Hepatocyte (in vitro differentiated cells): ENCODE measurements around the gene PLCD1. TPM values are rescaled to one million over a fixed set of nuclear protein-coding genes. Genes with fewer than 3 reads are reported as not detected.

Experiments used
- DNase-seq: peaks from one replicate; pipeline ENCODE4 v3.0.0-alpha.2; 2016; ENCODE audit warnings: low spot score
- H2AFZ ChIP-seq: fragments of 200-600 bp; sonication (generic); 2 replicates; pipeline ENCODE4 v1.6.0; 2016; ENCODE audit warnings: antibody characterized with exemption, mild to moderate bottlenecking
- H3K27ac ChIP-seq: fragments of 200-600 bp; sonication (generic); 2 replicates; pipeline ENCODE4 v1.5.1; 2016; ENCODE audit warnings: mild to moderate bottlenecking
- H3K27me3 ChIP-seq: fragments of 200-600 bp; sonication (generic); 2 replicates; pipeline ENCODE4 v1.6.1; 2016
- H3K36me3 ChIP-seq: fragments of 200-600 bp; sonication (generic); replicated peaks from 2 replicates; pipeline ENCODE4 v1.5.1; 2016; ENCODE audit warnings: low read depth; ENCODE audit not compliant: insufficient read depth
- H3K4me1 ChIP-seq: fragments of 200-600 bp; sonication (generic); 2 replicates; pipeline ENCODE4 v1.5.1; 2016; ENCODE audit warnings: mild to moderate bottlenecking, moderate library complexity; ENCODE audit not compliant: insufficient read depth
- H3K4me2 ChIP-seq: fragments of 200-600 bp; sonication (generic); 2 replicates; pipeline ENCODE4 v1.6.0; 2016
- H3K4me3 ChIP-seq: fragments of 200-600 bp; sonication (generic); 2 replicates; pipeline ENCODE4 v1.5.1; 2016; ENCODE audit warnings: mild to moderate bottlenecking
- H3K79me2 ChIP-seq: fragments of 200-600 bp; sonication (generic); 2 replicates; pipeline ENCODE4 v1.6.0; 2017; ENCODE audit warnings: mild to moderate bottlenecking
- H3K9me2 ChIP-seq: fragments of 200-600 bp; sonication (generic); replicated peaks from 2 replicates; pipeline ENCODE4 v1.6.0; 2017; ENCODE audit warnings: mild to moderate bottlenecking; ENCODE audit not compliant: insufficient read depth
- H3K9me3 ChIP-seq: fragments of 200-600 bp; sonication (generic); 2 replicates; pipeline ENCODE4 v1.5.1; 2016; ENCODE audit warnings: low read depth, mild to moderate bottlenecking
- H4K20me1 ChIP-seq: fragments of 200-600 bp; sonication (generic); 2 replicates; pipeline ENCODE4 v1.6.0; 2016; ENCODE audit warnings: mild to moderate bottlenecking; ENCODE audit not compliant: insufficient read depth, poor library complexity, severe bottlenecking
- CTCF ChIP-seq: fragments of 200-600 bp; sonication (generic); IDR thresholded peaks from 2 replicates; pipeline ENCODE4 v1.5.1; 2016; ENCODE audit warnings: antibody characterized with exemption, mild to moderate bottlenecking; ENCODE audit not compliant: poor library complexity
- EZH2 ChIP-seq: fragments of 200-600 bp; sonication (generic); IDR thresholded peaks from 2 replicates; pipeline ENCODE4 v1.6.1; 2016; ENCODE audit warnings: antibody characterized with exemption, mild to moderate bottlenecking, borderline replicate concordance
- EZH2phosphoT487 ChIP-seq: fragments of 200-600 bp; sonication (generic); IDR thresholded peaks from one replicate; pipeline ENCODE4 v1.6.1; 2018; ENCODE audit warnings: antibody characterized with exemption, mild to moderate bottlenecking, low read depth, moderate library complexity; ENCODE audit not compliant: unreplicated experiment, severe bottlenecking
- WGBS: methylation state at CpG from one replicate; pipeline ENCODE4 v1.1.6; 2016; ENCODE audit warnings: low lambda C conversion rate; ENCODE audit errors: missing lambda C conversion rate; 5-methylcytosine and 5-hydroxymethylcytosine counted together
- polyA plus RNA-seq: library from polyadenylated mRNA; unstranded; fragments of >200 nt; fragmentation: Nextera tagmentation; extraction: Ambion mirVana; gene quantifications from 2 replicates; pipeline ENCODE4 v1.2.1, GENCODE V29; 2016
- total RNA-seq: library from RNA; depleted of rRNA; stranded (reverse); fragments of >200 nt; gene quantifications from 2 replicates; pipeline ENCODE4 v1.2.3, GENCODE V29; 2014

Gene PLCD1
- total and polyA plus RNA-seq, 2 experiments from 2014 or later = 21.7 to 22.6 TPM

GRCh38 chr3:37963635-37964034 is 65.8 kb downstream of the PLCD1 start:
- H3K4me3 ChIP-seq = no peak overlapping the region
- no peaks in the 10 kb centered on the region for H3K9me3 ChIP-seq
- H3K36me3 ChIP-seq = no peaks in the 10 kb centered on the region
- DNase-seq = no peak
- peaks cover 4% of the 10 kb centered on the region for H3K79me2 ChIP-seq
- 71% methylated on average over 3 of the region's 3 CpGs for WGBS
- no peaks in the 10 kb centered on the region for H3K9me2 ChIP-seq
- H3K27ac ChIP-seq = peak overlapping the region; percentile 87
- no peaks in the 10 kb centered on the region for H4K20me1 ChIP-seq
- peak overlapping the region; percentile 0 for H3K4me2 ChIP-seq
- peaks cover 28% of the 10 kb centered on the region for H3K4me1 ChIP-seq
- no peak for TF ChIP-seq EZH2
- no peak overlapping the region for H2AFZ ChIP-seq
- no peaks in the 10 kb centered on the region for H3K27me3 ChIP-seq

- Histone ChIP-seq H3K4me3 (no peak overlapping the region), H3K27me3 (no peaks in the 10 kb centered on the region), H3K27ac (peak overlapping the region; percentile 87), H3K79me2 (peaks cover 4% of the 10 kb centered on the region), H2AFZ (peak overlapping the region; percentile 5), H4K20me1 (no peaks in the 10 kb centered on the region), H3K9me2 (no peaks in the 10 kb centered on the region), H3K36me3 (no peaks in the 10 kb centered on the region), H3K9me3 (no peaks in the 10 kb centered on the region), H3K4me2 (peak overlapping the region; percentile 0), H3K4me1 (peaks cover 28% of the 10 kb centered on the region)
- 49% methylated on average over 5 of the region's 5 CpGs for WGBS
- TF ChIP-seq EZH2 = no peak
- no peak for TF ChIP-seq EZH2phosphoT487
- no peak for TF ChIP-seq CTCF
- DNase-seq = peak; percentile 30
Observed at GRCh38 chr3:37963016-37963415, 66.4 kb downstream of the PLCD1 start.

GRCh38 chr3:37961622-37962431 is 67.6 kb downstream of the PLCD1 start:
- peak overlapping the region; percentile 24 for H3K4me2 ChIP-seq
- 55% methylated on average over 6 of the region's 6 CpGs for WGBS
- H3K79me2 ChIP-seq = peaks cover under 1% of the 10 kb centered on the region
- H4K20me1 ChIP-seq = no peaks in the 10 kb centered on the region
- no peaks in the 10 kb centered on the region for H3K9me2 ChIP-seq
- peaks cover 30% of the 10 kb centered on the region for H3K4me1 ChIP-seq
- H2AFZ ChIP-seq = no peak overlapping the region
- DNase-seq = no peak
- H3K27ac ChIP-seq = peak overlapping the region; percentile 87
- H3K27me3 ChIP-seq = no peaks in the 10 kb centered on the region
- no peaks in the 10 kb centered on the region for H3K36me3 ChIP-seq
- no peaks in the 10 kb centered on the region for H3K9me3 ChIP-seq
- no peak for TF ChIP-seq EZH2phosphoT487
- no peak for TF ChIP-seq EZH2
- TF ChIP-seq CTCF = no peak
- H3K4me3 ChIP-seq = no peak overlapping the region

- H2AFZ ChIP-seq = no peak overlapping the region
- no peaks in the 10 kb centered on the region for H3K9me2 ChIP-seq
- DNase-seq = no peak
- H3K4me1 ChIP-seq = peaks cover 26% of the 10 kb centered on the region
- H3K36me3 ChIP-seq = no peaks in the 10 kb centered on the region
- H3K79me2 ChIP-seq = no peaks in the 10 kb centered on the region
- WGBS = 88% methylated on average over 7 of the region's 7 CpGs
- H3K9me3 ChIP-seq = no peaks in the 10 kb centered on the region
- peak overlapping the region; percentile 44 for H3K27ac ChIP-seq
- H3K4me3 ChIP-seq = no peak overlapping the region
- H3K4me2 ChIP-seq = no peak overlapping the region
- no peaks in the 10 kb centered on the region for H3K27me3 ChIP-seq
- TF ChIP-seq CTCF (no peak), EZH2 (no peak), EZH2phosphoT487 (no peak)
- H4K20me1 ChIP-seq = no peaks in the 10 kb centered on the region
Observed at GRCh38 chr3:37957539-37957936, 71.9 kb downstream of the PLCD1 start.
